ENCODE data around the gene SARS1. TPM values are rescaled to one million over a fixed set of nuclear protein-coding genes. Genes with fewer than 3 reads are reported as not detected.

SARS1 gene
- polyA plus RNA-seq, 1 of the 3 experiments (the other 2 are of a cell fraction) = 98.3 TPM

- TF ChIP-seq TAF1 (IDR thresholded peaks at IDR 0.05; ENCODE audit: borderline replicate concordance, low read depth, low read length) (no peak), CTCF (IDR thresholded peaks at IDR 0.05) (no peak), REST (IDR thresholded peaks at IDR 0.05; ENCODE audit: low read depth, low read length) (no peak), ELF1 (IDR thresholded peaks at IDR 0.05) (no peak)
Observed at GRCh38 chr1:109198043-109198695, 15.5 kb upstream of the SARS1 start (continued).

- Histone ChIP-seq H3F3A (replicated peaks; ENCODE audit: insufficient read depth) (peaks cover 27% of the 10 kb centered on the region), H3K36me3 (replicated peaks in 1 of 2; ENCODE audit: control insufficient read depth in 1 of 2, insufficient read depth in 2 of 2, low read length in 1 of 2) (no peaks in the 10 kb centered on the region), H3K27me3 (ENCODE audit: insufficient read depth) (no peaks in the 10 kb centered on the region), H3K4me3 (ENCODE audit: low read depth in 2 of 2, low read length in 1 of 2) (no peak overlapping the region), H3K9me3 (no peaks in the 10 kb centered on the region), H3K79me2 (ENCODE audit: insufficient read depth) (no peaks in the 10 kb centered on the region), H3K4me2 (peak overlapping the region; percentile 65), H3K4me1 (ENCODE audit: control insufficient read depth in 1 of 2, insufficient read depth in 2 of 2, low read depth in 1 of 2, low read length in 1 of 2) (peaks cover 5 to 10% of the 10 kb centered on the region in 2 experiments; a peak in 3 of 4 replicates), H3K9ac (no peak overlapping the region), H3K9me2 (no peaks in the 10 kb centered on the region), H2AFZ (ENCODE audit: low read depth) (peak overlapping the region; percentile 37; the same call in 1 of the 2 replicates), H4K20me1 (ENCODE audit: insufficient read depth) (no peaks in the 10 kb centered on the region), H3K27ac (ENCODE audit: low read depth in 2 of 2, low read length in 1 of 2) (peak overlapping the region in 1 of 2 experiments; percentile 93; a peak in 2 of 4 replicates)
- DNase-seq = no peak
- CTCF ChIA-PET = interaction anchor here (1.9 kb wide), 1 partner anchor 65 kb away, joined by 7 read pairs; no protein-coding TSS in a partner anchor
- 69% methylated on average over 4 of the region's 4 CpGs for WGBS (ENCODE audit: low lambda C conversion rate)
- POLR2A ChIA-PET = no interaction called here
- TF ChIP-seq JUND (IDR thresholded peaks at IDR 0.05) (no peak), RAD21 (IDR thresholded peaks at IDR 0.05; ENCODE audit: low read length) (no peak), MXI1 (IDR thresholded peaks at IDR 0.05; ENCODE audit: low read depth, low read length) (no peak), GATA2 (CRISPR knock-in tag; IDR thresholded peaks at IDR 0.05) (no peak), ZBTB33 (IDR thresholded peaks at IDR 0.05; ENCODE audit: borderline replicate concordance, low read depth) (no peak), RFX5 (IDR thresholded peaks at IDR 0.05; ENCODE audit: low read length) (no peak), PBX3 (IDR thresholded peaks at IDR 0.05) (no peak), POLR2AphosphoS5 (IDR thresholded peaks at IDR 0.05; ENCODE audit: low read depth, low read length) (no peak), CTCF (IDR thresholded peaks at IDR 0.05) (no peak), TEAD4 (IDR thresholded peaks at IDR 0.05; ENCODE audit: borderline replicate concordance, insufficient read depth) (no peak), TCF12 (IDR thresholded peaks at IDR 0.05) (no peak), USF1 (IDR thresholded peaks at IDR 0.05; ENCODE audit: borderline replicate concordance, low read depth) (no peak), EP300 (IDR thresholded peaks at IDR 0.05; ENCODE audit: borderline replicate concordance in 1 of 2, low read depth in 1 of 2, low read length in 1 of 2) (no peak), YY1 (IDR thresholded peaks at IDR 0.05; ENCODE audit: low read depth) (no peak)
Observed at GRCh38 chr1:109198745-109199144, 15.0 kb upstream of the SARS1 start.
